ENCODE measurements around the gene NSMF.

GRCh38 chr9:137411645-137412380 lies 47.3 kb downstream of the NSMF start:
- TF ChIP-seq EZH2 (IDR thresholded peaks at IDR 0.05; ENCODE audit: low read depth) (no peak), CTCF (conservative IDR thresholded peaks at IDR 0.05) (no peak)
